ENCODE measurements around the gene ANXA2R. TPM values are rescaled to one million over a fixed set of nuclear protein-coding genes. Genes with fewer than 3 reads are reported as not detected.
A peak's percentile ranks its signal among the peaks of the same experiment; 100 is the strongest.

Gene ANXA2R
- total and polyA plus RNA-seq, 2 of the 13 experiments (the other 11 are each of a cell fraction or from before 2014, with no cell fraction given): 0.95 to 1.3 TPM

- TF ChIP-seq ZNF33A (CRISPR knock-in tag; IDR thresholded peaks at IDR 0.05; ENCODE audit: borderline replicate concordance) (no peak), FOXC1 (CRISPR knock-in tag; IDR thresholded peaks at IDR 0.05; ENCODE audit: borderline replicate concordance) (no peak), HOXA9 (CRISPR knock-in tag; IDR thresholded peaks at IDR 0.05; ENCODE audit: borderline replicate concordance) (no peak), FOXP1 (IDR thresholded peaks at IDR 0.05) (no peak), FOXP1 (CRISPR knock-in tag; IDR thresholded peaks at IDR 0.05) (peak; percentile 66), ZNF556 (CRISPR knock-in tag; IDR thresholded peaks at IDR 0.05; ENCODE audit: borderline replicate concordance) (peak; percentile 84; the same call in 1 of the 2 replicates), EEA1 (CRISPR knock-in tag; IDR thresholded peaks at IDR 0.05; ENCODE audit: borderline replicate concordance) (no peak), LCORL (IDR thresholded peaks at IDR 0.05) (no peak), LCORL (CRISPR knock-in tag; IDR thresholded peaks at IDR 0.05) (peak; percentile 53; the same call in 1 of the 2 replicates), GATAD1 (CRISPR knock-in tag; IDR thresholded peaks at IDR 0.05) (peak; percentile 83), NRL (CRISPR knock-in tag; IDR thresholded peaks at IDR 0.05; ENCODE audit: borderline replicate concordance) (no peak; the same call in 1 of the 2 replicates), ZNF354B (CRISPR knock-in tag; IDR thresholded peaks at IDR 0.05) (no peak), MED8 (CRISPR knock-in tag; IDR thresholded peaks at IDR 0.05; ENCODE audit: insufficient replicate concordance) (no peak), ELF3 (CRISPR knock-in tag; IDR thresholded peaks at IDR 0.05) (peak; percentile 61), ZNF800 (CRISPR knock-in tag; IDR thresholded peaks at IDR 0.05) (peak; percentile 57; the same call in 1 of the 2 replicates), ZNF496 (CRISPR knock-in tag; IDR thresholded peaks at IDR 0.05; ENCODE audit: insufficient replicate concordance) (no peak), ZNF652 (CRISPR knock-in tag; IDR thresholded peaks at IDR 0.05; ENCODE audit: borderline replicate concordance, low read depth) (0 out of 2 replicates have a peak, but pooled peaks have one; percentile 13), DPF2 (CRISPR knock-in tag; IDR thresholded peaks at IDR 0.05; ENCODE audit: borderline replicate concordance, low read depth) (no peak; the same call in 1 of the 2 replicates), RBM22 (optimal IDR thresholded peaks at IDR 0.05; ENCODE audit: low read length) (no peak), ZNF724P (CRISPR knock-in tag; IDR thresholded peaks at IDR 0.05; ENCODE audit: borderline replicate concordance) (no peak), CAMTA2 (CRISPR knock-in tag; IDR thresholded peaks at IDR 0.05; ENCODE audit: borderline replicate concordance) (no peak), PTBP1 (IDR thresholded peaks at IDR 0.05; ENCODE audit: low read depth, low read length, poor library complexity, severe bottlenecking) (peak; percentile 65), PRMT3 (CRISPR knock-in tag; IDR thresholded peaks at IDR 0.05; ENCODE audit: borderline replicate concordance, low read depth) (no peak), THRA (CRISPR knock-in tag; IDR thresholded peaks at IDR 0.05; ENCODE audit: borderline replicate concordance) (peak; percentile 51; the same call in 1 of the 2 replicates)
- TF ChIP-seq, protein P1, sequence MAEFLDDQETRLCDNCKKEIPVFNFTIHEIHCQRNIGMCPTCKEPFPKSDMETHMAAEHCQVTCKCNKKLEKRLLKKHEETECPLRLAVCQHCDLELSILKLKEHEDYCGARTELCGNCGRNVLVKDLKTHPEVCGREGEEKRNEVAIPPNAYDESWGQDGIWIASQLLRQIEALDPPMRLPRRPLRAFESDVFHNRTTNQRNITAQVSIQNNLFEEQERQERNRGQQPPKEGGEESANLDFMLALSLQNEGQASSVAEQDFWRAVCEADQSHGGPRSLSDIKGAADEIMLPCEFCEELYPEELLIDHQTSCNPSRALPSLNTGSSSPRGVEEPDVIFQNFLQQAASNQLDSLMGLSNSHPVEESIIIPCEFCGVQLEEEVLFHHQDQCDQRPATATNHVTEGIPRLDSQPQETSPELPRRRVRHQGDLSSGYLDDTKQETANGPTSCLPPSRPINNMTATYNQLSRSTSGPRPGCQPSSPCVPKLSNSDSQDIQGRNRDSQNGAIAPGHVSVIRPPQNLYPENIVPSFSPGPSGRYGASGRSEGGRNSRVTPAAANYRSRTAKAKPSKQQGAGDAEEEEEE (CRISPR knock-in tag; IDR thresholded peaks at IDR 0.05; ENCODE audit: borderline replicate concordance): no peak
These were observed 31.6 kb downstream of the ANXA2R start (continued) for GRCh38 chr5:43008363-43009153.
